NCI-H1092 (cell line): Measurements from ENCODE around the gene MINK1.

ENCODE experiments used
- DNase-seq: peaks from one replicate; lab custom pipeline; 2025; lab: John Stamatoyannopoulos, UW

Gene MINK1

DNA sequence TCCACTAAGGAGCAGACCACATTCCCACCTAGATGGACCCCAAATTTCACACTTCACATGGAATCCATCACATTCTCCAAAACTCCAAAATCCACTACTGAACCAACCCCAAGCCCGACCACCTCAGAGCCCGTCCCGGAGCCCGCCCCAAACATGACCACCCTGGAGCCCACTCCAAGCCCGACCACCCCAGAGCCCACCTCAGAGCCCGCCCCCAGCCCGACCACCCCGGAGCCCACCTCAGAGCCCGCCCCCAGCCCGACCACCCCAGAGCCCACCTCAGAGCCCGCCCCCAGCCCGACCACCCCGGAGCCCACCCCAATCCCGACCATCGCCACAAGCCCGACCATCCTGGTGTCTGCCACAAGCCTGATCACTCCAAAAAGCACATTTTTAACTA lies 100.5 kb downstream of the MINK1 start:
- no peak for DNase-seq

DNA sequence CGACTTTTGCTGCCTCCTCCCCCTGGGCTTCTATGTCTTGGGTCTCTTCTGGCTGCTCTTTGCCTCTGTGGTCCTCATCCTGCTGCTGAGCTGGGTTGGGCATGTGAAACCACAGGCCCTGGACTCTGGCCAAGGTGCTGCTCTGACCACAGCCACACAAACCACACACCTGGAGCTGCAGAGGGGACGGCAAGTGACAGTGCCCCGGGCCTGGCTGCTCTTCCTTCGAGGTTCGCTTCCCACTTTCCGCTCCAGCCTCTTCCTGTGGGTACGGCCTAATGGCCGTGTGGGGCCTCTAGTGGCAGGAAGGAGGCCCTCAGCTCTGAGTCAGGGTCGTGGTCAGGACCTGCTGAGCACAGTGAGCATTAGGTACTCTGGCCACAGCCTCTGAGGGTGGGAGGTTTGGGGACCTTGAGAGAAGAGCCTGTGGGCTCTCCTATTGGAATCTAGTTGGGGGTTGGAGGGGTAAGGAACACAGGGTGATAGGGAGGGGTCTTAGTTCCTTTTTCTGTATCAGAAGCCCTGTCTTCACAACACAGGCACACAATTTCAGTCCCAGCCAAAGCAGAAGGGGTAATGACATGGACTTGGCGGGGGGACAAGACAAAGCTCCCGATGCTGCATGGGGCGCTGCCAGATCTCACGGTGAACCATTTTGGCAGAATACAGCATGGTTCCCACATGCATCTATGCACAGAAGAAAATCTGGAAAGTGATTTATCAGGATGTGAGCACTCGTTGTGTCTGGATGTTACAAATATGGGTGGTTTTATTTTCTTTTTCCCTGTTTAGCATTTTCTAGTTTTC lies 101.2 kb downstream of the MINK1 start:
- DNase-seq: no peak

DNA sequence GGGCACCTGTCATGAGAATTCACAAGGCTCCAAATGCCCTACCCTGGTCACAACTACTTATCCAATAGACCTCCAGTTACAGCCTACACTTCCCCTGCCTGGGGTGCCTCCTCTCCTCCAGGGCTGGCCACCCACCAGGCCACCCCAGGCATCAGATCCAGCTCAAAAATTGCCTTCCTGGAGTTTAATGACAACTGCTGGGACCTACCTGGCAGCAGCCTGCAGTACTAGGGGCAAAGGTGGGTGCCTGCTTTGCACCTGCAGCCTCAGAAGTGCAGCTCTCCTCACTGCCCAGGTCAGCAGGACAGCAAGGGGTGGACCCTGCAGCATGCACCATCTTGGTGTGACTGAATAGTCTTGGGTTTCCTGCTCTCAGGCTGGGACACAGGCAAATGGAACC lies 102.5 kb downstream of the MINK1 start:
- no peak for DNase-seq

DNA sequence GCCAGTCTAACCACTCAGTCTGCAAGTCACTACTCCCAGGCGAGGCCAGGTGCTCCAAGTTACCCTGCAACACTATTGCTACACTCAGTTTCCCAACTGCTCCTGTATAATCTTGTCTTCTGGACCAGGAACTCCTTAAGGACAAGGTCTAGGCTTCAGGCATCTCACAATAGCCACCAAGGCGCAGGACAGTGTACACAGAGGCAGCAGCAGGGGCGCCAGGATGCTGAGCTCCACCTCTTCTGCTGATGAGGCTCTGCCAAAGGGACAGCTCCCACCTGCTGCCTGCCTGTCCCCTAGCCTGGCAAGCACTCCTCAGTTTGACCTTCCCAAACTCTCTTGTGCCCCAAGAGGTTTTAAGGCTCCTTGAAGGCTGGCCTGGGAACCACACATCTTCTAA lies 103.3 kb downstream of the MINK1 start:
- no peak for DNase-seq

DNA sequence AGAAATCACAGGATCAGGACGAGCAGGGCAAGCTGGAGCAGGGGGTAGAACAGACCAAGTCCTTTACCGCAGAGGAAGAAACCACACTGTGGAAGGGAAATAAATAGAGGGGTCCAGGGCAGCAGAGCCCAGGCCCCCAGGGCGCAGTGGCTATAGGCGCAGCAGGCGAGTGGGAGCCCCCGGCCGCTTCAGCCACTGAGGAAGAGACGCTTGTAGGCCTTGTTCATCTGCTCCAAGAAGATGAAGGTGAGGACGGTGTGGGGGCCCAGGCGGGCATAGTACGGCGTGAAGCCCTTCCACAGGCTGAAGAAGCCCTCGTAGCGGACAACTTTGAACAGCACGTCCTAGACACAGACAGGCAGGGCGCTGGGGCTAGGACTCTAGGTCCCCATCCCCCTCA lies 104.4 kb downstream of the MINK1 start:
- DNase-seq: no peak

DNA sequence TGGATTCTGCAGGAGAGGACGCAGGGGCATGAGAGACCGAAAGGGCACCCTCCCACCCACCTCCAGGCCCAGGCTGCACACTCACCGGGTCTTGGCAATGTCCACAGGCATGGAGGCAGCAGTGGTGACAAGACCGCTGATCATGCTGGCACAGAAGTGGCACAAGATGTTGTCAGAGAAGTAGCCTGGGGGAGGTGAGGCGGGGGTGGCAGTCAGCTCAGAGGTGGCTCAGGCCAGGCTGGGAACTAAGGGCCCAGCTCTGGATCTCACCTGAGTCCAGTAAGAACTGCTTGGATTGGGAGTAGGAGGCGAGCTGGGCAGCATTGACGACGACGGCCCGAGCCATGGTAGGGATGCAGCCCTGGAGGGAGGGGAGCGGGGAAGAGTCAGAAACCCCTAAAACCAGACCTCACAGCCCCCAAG lies 104.9 kb downstream of the MINK1 start:
- DNase-seq: no peak

DNA sequence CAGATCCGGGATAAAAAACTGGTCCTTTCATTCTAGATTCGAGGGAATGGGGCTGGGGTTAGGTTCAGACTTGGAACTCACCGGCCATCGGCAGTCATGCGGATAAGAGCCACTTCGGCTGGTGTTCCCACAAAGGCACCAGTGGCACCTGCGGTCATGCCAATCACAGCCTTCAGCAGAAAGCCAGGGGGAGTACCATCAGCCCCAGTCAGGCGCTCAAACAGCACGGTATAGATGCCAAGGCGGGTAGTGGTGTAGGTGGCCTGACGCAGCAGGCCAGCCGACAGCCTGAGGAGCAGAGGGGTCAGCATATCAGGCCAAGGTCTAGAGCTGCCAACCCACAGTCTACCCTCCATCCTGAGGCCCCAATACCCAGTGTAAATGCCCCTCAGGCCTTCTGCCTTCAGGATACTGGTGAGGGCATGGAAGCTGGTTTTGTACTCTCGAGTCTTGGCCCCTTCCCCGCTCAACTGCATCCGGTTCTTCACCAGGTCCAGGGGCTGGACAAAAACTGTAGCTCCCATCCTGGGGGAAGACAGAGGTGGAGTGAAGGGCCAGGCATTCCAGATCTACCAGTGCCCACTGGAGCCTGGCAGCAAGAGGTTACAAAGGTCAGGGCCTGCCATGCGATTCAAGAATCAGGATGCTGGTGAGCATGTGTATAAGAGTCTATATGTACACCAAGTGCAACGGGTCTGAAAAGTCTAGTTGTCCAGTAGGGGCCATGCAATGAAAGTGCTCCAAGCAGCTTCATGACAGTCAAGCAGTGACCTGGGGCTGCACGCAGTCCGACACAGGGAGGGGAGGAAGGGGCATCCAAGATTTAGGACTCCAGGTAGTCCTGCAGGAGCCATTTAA lies 105.8 kb downstream of the MINK1 start:
- no peak for DNase-seq

DNA sequence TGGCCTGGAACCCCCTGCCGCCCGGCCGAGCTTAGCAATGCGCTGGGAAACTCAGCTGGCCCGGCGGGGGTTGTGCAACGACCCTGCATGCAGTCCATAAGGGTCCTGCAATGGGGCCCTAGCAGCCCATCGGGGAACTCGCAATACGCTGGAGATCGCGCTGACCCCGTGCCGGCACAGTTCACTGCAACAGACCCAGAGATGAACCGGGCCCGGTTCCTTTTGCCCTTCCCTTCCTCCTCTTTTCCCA lies 106.3 kb downstream of the MINK1 start:
- no peak for DNase-seq

DNA sequence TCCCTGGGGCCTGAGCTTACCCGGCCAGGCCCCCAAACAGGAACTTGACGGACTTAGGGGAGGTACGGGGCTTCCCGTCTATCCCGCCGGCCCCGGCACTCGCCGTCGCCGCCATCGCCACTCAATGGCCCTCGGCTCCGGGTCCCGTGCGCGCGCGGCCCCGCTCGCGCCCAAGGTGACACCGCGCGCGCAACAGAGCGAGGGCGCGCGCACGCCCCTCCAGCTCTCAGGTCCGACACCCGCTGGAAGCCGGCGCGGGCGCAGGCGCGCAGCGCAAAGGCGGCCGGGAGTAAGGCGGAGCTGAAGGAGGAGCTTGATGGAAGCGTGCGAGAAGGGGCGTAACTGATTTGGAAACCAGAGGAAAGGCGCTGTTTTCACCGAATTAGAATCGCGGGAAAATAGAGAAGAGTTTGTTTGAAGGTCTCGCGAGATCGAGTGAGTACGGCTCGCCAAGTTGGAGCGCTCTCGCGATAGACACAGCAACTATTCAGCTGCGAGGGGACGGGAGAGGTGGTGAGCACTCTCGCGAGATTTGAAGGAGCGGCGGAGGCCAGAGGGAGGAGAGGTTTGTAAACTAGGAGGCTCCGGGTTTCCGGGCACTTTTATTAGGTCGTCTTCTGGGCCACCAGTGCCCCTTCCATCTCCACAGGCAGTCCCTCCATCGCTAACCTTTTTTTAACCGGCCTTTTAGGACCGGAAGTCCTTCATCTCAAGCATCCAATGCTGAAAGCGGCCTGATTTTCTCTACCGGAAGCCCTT lies 106.8 kb downstream of the MINK1 start, which contains the start of the genes RNF167 and SLC25A11:
Gene RNF167 (plus strand): TSS at position 473 of the 759 bp plus-strand sequence. CDS start 642 bp downstream, outside the sequence.
Gene SLC25A11 (minus strand): TSS at position 251 of the 759 bp plus-strand sequence. CDS start 136 bp downstream, at position 115.
- peak; percentile 97 for DNase-seq

DNA sequence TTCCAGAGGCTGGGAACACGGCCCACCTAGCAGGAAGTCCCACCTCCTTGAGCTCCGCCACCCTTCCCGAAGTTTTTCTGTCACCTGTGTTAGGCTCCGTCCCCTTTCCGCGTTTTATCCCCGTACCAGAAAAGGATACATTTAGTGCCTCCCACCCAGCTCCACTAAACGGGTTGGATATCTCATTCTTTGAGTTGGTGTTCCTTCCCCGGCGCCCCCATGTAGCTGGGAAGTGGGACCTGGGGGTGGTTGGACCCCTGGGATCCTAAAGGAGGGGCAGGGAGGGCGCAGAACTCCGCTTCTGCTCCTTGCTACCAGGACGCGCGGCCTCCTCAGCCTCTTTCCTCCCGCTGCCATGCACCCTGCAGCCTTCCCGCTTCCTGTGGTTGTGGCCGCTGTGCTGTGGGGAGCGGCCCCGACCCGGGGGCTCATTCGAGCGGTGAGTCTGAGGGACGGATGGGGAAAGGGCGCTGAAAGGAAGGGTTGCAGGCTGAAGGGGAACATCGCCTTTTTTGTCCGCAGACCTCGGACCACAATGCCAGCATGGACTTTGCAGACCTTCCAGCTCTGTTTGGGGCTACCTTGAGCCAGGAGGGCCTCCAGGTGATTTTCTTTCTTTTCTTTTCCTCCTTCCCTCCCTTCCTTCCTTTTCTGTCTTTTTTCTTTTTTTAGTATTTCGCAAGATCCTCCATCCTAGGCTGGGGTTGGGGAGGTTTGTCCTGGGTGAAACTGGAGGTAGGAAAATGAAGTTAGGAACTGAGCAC lies 107.6 kb downstream of the MINK1 start:
- DNase-seq: no peak

DNA sequence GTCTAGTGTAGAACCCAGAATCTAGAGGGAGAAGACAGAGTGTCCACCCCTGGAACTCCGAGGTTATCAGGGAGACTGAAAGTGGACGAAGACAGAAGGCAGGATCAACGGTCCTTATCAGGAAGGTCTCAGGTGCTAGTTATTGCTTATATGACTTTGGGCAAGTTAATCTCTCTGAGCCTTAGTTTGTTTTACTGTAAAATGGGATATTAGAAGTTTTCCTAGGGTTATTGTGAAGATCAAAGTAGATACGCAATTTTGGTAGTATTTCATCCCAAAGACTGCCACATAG lies 108.1 kb downstream of the MINK1 start:
- DNase-seq: no peak

DNA sequence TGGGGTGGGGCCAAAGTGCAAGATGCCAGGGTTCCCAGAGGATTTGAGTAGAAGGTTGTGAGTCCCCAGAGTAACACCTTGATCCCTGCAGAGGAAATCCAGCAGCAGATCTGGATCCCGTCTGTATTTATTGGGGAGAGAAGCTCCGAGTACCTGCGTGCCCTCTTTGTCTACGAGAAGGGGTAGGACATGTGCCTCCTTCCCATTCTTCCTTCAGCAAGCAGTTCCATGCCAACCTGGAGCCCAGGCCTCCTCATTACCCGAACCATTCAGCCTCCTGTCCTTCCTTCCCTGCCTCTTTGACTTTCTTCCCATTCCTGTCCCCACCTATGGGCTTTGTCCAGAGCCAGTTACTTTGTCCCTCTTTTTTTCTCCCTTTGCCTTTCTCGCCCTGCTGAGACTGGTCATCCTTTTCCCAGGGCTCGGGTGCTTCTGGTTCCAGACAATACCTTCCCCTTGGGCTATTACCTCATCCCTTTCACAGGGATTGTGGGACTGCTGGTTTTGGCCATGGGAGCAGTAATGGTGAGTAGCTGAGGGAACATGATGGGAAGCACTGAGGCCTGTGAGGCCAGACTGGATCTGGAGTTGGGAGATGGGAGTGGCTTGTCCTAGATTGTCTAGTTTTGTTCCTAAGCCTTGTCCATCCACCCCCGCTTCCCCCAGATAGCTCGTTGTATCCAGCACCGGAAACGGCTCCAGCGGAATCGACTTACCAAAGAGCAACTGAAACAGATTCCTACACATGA lies 109.8 kb downstream of the MINK1 start:
- DNase-seq: no peak

DNA sequence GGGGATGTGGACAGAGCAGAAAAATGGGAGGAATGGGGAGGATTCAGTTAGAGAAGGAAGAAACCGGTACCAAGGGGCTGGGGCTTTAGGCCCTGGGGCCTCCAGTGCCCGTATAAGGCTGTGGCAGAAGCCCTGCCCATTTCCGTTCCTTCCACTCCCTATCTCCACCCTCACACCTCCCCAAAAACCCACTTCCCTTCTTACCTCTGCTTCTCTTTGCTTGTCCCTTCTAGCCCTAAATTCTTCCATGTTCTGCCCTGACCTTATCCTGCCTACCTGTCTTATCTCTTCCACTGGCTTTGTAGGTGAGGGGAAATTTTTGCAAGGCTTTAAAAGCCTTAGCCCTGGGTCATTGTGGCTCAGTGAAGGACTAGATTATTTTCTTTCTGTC lies 111.0 kb downstream of the MINK1 start:
- no peak for DNase-seq

DNA sequence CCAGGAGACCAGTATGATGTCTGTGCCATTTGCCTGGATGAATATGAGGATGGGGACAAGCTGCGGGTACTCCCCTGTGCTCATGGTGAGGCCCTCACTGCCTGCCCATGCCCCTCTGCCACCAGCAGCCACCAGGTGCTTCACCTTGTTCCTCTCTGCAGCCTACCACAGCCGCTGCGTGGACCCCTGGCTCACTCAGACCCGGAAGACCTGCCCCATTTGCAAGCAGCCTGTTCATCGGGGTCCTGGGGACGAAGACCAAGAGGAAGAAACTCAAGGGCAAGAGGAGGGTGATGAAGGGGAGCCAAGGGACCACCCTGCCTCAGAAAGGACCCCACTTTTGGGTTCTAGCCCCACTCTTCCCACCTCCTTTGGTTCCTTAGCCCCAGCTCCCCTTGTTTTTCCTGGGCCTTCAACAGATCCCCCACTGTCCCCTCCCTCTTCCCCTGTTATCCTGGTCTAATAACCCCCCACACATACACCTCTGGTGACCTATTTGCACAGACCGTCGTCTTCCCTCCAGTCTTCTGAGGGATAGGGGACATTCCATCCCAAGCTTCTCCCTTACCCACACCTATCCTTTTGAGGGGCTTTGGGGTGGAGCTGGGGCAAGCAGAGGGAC lies 111.5 kb downstream of the MINK1 start:
- no peak for DNase-seq

DNA sequence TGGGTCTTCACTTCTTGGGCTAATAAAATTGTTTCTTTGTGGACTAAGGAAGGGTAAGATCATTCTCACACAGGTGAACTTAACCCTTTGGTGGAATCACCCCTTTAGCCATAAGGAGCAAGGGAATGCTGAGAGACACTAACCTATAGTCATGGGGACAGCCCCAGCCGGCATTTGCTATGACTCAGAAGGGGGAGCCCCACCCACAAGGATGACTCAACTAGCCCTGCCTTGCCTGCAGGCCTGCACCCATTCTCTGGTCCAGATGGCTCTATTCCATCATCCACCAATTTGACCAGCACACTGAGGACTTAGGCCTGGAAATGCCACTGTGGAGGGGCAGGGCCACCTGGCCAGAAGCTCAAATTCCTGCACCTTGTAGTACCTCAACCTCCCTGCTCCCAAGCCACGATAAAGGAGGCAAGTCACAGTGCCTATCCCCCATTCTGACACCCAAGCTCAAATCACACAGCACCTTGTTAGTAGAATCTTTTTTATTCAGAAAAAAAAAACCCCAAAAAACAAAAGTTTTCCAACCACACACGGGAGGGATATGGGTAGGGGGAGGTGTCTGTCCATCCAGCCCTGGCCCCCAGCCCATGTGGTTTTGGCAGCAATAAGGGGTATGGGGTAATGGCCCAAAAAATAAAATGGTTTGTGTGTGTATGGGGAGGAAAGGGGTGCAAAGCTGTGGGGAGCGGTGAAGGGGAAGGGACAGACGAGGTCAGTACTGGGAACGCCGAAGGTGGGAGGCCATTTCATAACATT lies 112.2 kb downstream of the MINK1 start:
- DNase-seq: no peak

DNA sequence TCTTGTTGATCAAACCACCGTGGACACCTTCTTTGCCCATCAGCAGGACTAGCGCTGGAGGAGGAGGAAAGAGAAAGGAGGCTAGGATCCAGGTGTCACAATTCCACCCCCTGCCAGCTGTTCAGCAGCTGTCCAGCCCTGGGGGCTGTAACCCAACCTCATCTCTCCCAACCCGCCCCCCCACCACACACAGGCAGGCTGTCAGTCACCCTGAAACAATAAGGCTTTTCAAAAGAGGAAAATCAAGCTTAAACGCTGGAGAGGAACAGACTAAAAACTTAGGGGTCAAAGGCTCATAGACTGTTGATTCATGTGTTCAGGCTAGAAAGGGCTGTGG lies 112.8 kb downstream of the MINK1 start:
- DNase-seq: no peak

DNA sequence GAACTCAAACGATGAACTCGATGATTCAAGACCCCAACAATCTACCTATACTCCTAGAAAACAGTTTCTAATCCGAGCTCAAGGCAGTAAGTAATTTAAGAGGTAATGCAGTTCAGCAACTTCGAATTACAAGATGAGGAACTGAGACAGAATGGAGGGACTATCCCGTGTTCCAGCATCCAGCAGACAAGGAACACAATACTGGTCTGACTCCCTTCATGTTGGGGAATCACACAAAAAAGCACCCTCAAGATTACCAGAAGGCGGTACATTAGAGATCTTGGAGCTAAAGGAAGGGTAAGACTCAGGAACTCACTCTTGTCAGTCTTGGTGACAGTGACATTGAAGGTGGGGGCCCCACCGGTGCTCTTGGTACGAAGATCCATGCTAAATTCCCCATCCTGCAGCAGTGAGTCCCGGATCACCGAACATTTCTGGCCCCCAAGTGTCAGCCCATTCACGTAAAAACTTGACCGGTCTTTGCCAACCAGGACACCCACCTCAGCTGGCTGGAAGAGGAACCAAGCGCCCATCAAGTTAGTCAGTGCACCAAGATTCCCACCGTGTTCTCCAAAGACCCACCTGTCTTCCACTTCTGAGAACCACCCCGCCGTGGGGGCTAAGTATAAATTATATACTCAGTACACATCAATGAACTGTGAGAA lies 113.3 kb downstream of the MINK1 start:
- no peak for DNase-seq

DNA sequence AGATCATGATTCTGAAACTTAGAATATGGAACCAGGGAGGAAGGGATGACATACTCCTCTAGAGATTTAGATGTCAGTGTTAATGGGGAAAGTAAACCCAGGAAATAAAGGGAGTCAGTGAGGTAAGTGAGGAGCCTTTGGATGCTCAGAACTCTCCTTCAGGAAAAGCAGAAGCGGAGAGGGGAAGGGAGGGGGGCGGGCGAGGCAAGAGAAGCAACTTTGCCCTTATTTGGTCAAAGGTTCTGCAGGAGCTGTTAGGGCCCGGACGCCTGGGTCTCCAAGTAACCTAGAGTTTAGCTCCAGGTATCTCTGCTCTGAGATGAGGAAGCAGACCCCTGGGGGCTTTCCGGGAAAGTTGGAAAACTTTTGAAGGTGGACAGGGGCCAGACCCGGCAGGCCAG lies 113.9 kb downstream of the MINK1 start:
- DNase-seq: no peak
